Testis (tissue), 3 donors: ENCODE data around the gene RAB6B. TPM values are rescaled to one million over a fixed set of nuclear protein-coding genes. Genes with fewer than 3 reads are reported as not detected.

Experiments
- DNase-seq: peaks from one replicate; pipeline ENCODE4 v3.0.0-alpha.2; 2019
- H3K27ac ChIP-seq, 2 donors: fragments of 200-600 bp; sonication (generic); one replicate each; pipeline ENCODE4 v1.5.1; 2019
- H3K27me3 ChIP-seq: fragments of 200-600 bp; sonication (generic); one replicate; pipeline ENCODE4 v1.5.1; 2019
- H3K36me3 ChIP-seq: fragments of 200-600 bp; sonication (generic); one replicate; pipeline ENCODE4 v1.5.1; 2017; ENCODE audit warnings: low read depth; ENCODE audit errors: missing control alignments
- H3K4me1 ChIP-seq: fragments of 200-600 bp; sonication (generic); one replicate; pipeline ENCODE4 v1.5.1; 2019
- H3K4me3 ChIP-seq, 2 donors: fragments of 200-600 bp; sonication (generic); one replicate each; pipeline ENCODE4 v1.5.1; 2017 to 2019
- H3K9me3 ChIP-seq: fragments of 200-600 bp; sonication (generic); one replicate; pipeline ENCODE4 v1.5.1; 2017
- CTCF ChIP-seq, 3 experiments: fragments of 450-650 bp in 2 of 3; fragments of 200-600 bp in 1 of 3; sonication (generic) in 1 of 3; IDR thresholded peaks; one replicate each; pipeline ENCODE4 v1.5.1; 2016 to 2019; ENCODE audit warnings: antibody characterized with exemption in 3 of 3, mild to moderate bottlenecking in 2 of 3, moderate library complexity in 1 of 3
- POLR2A ChIP-seq: fragments of 450-650 bp; IDR thresholded peaks from one replicate; pipeline ENCODE4 v1.6.1; 2017; ENCODE audit warnings: antibody characterized with exemption, mild to moderate bottlenecking, moderate library complexity
- WGBS, 2 donors: methylation state at CpG; one replicate each; pipeline ENCODE4 v1.1.5; 2018; 5-methylcytosine and 5-hydroxymethylcytosine counted together
- intact Hi-C: fragments of 100-400 bp; cut with DNase I; formaldehyde crosslinking; loops from one replicate; pipeline ENCODE4 v1.15.1; 2023; ENCODE audit warnings: low total_unique reads
- polyA plus RNA-seq: library from polyadenylated mRNA; stranded (reverse); fragments of 350-450 nt; fragmentation: Illumina TruSeq; extraction: RNeasy Lipid Tissue Mini Kit (QIAGEN cat#74804); gene quantifications from one replicate; pipeline ENCODE4 v1.2.3, GENCODE V29; 2014; ENCODE audit warnings: low read depth, low replicate concordance; ENCODE audit not compliant: insufficient read depth
- total RNA-seq, 2 donors: library from RNA; depleted of rRNA; stranded (reverse); fragments of >200 nt; gene quantifications; one replicate each; pipeline ENCODE4 v1.2.3, GENCODE V29; 2016

RAB6B gene
- total and polyA plus RNA-seq, 3 donors from 2014 or later: 5.1 to 8.6 (median 7.0) TPM

GRCh38 chr3:133855002-133855370, 40.7 kb downstream of the RAB6B start:
- intact Hi-C loops: no loop called here
- WGBS, 2 donors: 92 to 96% methylated on average over 4 of the region's 4 CpGs

GRCh38 chr3:133854264-133855001, 41.2 kb downstream of the RAB6B start:
- 59 to 68% methylated on average over 5 of the region's 5 CpGs for WGBS, 2 donors
- intact Hi-C loops: no loop called here
- DNase-seq: no peak
- TF ChIP-seq CTCF (IDR thresholded peaks at IDR 0.05) (no peak), POLR2A (no peak)
- no peaks in the 10 kb centered on the region for H3K9me3 ChIP-seq
- H3K27ac ChIP-seq: no peak overlapping the region
- no peaks in the 10 kb centered on the region for H3K27me3 ChIP-seq
- no peaks in the 10 kb centered on the region for H3K4me1 ChIP-seq
- no peaks in the 10 kb centered on the region for H3K36me3 ChIP-seq
- H3K4me3 ChIP-seq: no peak overlapping the region

More at GRCh38 chr3:133855002-133855370, 40.7 kb downstream of the RAB6B start:
- Histone ChIP-seq H3K9me3 (no peaks in the 10 kb centered on the region), H3K36me3 (no peaks in the 10 kb centered on the region), H3K4me3 (no peak overlapping the region), H3K27me3 (no peaks in the 10 kb centered on the region), H3K4me1 (no peaks in the 10 kb centered on the region), H3K27ac (no peak overlapping the region)
- DNase-seq: no peak
- TF ChIP-seq POLR2A (no peak), CTCF (IDR thresholded peaks at IDR 0.05) (no peak)

- H3K27me3 ChIP-seq: no peaks in the 10 kb centered on the region
- TF ChIP-seq CTCF (IDR thresholded peaks at IDR 0.05) (no peak), POLR2A (no peak)
- no peaks in the 10 kb centered on the region for H3K36me3 ChIP-seq
- intact Hi-C loops: no loop called here
- H3K9me3 ChIP-seq: no peaks in the 10 kb centered on the region
- WGBS, 2 donors: 72 to 78% methylated on average over 2 of the region's 2 CpGs
- no peaks in the 10 kb centered on the region for H3K4me1 ChIP-seq
- no peak overlapping the region for H3K27ac ChIP-seq
- DNase-seq: no peak
- no peak overlapping the region for H3K4me3 ChIP-seq
Observed at GRCh38 chr3:133853925-133854227, 41.8 kb downstream of the RAB6B start.

- H3K4me1 ChIP-seq: no peaks in the 10 kb centered on the region
Observed at GRCh38 chr3:133853063-133853924, 42.4 kb downstream of the RAB6B start.

More at GRCh38 chr3:133853063-133853924, 42.4 kb downstream of the RAB6B start:
- TF ChIP-seq POLR2A (no peak), CTCF (IDR thresholded peaks at IDR 0.05) (no peak)
- H3K27me3 ChIP-seq: no peaks in the 10 kb centered on the region
- H3K27ac ChIP-seq: no peak overlapping the region
- H3K4me3 ChIP-seq: no peak overlapping the region
- no peaks in the 10 kb centered on the region for H3K9me3 ChIP-seq
- no peaks in the 10 kb centered on the region for H3K36me3 ChIP-seq
- WGBS, 2 donors: 85 to 95% methylated on average over 5 of the region's 5 CpGs
- no peak for DNase-seq
- intact Hi-C loops: no loop called here
